HG03108 (cell line): ENCODE measurements around the gene LSM11.

Experiments
- ATAC-seq: cut with Tn5 transposase; IDR thresholded peaks from one replicate; pipeline ENCODE4 v1.9.1; 2021; ENCODE audit warnings: moderate library complexity; ENCODE audit not compliant: unreplicated experiment

Gene LSM11

DNA sequence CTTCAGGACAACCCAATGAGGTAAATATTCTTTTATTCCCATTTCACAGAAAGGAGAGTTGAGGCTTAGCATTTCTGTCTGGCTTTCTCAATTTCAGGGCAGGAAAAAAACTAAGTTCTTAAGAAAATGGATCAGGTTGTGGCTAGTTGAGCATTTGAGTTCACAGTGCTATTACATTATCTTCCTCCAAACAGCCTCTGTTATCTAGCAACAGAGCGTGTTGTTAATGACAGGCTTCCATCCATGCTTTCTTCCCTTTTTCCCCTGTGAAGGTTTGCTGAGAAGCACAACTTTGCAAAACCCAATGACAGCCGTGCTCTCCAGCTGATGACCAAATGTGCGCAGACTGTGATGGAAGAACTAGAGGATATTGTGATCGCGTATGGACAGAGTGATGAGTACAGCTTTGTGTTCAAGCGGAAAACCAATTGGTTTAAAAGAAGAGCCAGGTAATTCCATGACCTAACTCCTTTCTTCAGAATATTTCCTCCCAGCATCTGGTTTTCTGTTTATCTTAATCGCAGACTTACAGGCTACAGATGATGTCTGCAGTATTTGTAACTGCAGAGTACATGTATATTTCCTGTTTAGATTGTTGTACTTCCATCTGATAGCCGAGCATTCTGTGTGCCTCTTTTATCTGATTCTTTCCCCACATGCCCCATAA lies 10.8 kb upstream of the LSM11 start:
- ATAC-seq, result no peak

GRCh38 chr5:157734436-157734835 lies 9.1 kb upstream of the LSM11 start:
- ATAC-seq, result no peak

DNA sequence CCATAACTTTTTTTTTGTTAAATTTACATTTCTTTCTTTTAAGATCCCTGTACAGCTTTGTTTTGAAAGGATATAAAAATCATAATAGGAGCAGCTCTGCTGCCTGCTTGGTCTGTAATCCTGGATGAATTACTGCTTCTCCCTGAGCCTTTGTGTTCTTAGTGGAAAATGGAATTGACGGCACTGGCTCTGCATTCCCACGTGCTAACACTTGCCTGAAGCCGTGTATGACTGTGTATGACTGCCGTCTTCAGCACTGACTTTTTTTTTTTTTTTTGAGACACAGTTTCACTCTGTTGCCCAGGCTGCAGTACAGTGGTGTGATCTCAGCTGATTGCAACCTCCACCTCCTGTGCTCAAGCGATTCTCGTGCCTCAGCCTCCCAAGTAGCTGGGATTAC lies 7.5 kb upstream of the LSM11 start:
- no peak for ATAC-seq

DNA sequence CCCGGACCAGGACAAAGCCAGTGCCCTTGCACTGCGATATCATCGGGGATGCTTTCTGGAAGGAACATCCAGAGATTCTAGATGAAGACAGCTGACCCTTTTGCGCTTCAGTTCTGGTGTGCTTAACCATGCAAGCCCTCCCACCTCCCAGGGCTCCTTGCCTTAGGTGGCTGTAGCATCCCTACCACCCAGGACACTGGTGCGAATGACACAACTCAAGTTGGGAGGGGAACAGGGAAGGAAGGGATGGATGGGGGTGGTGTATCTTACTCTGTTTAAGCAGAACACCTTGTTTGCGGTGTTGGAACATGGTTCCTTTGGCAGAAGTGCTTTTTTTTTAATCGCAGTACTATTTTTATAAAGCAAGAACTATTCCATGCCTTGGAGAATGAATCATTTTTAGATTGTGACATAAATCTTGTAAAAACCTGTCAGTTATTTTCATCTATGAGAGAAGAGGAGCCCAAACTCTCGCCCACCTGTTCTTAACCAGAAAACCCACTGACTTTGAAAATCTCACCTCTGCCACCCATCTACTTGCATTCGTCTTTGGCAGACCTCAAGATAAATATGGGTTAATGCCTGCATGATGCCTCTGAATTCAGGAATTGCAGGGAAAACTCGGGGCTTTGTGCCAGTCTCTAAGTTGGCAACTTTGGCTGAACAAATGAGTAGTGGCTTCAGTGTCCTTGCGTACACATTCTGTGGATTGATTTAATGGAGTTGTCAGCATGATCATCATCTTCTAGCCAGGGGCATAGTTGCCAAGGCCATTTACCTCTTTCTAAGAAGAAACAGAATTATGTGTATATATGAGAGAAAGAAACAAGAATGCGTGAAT lies 3.9 kb upstream of the LSM11 start:
- no peak for ATAC-seq

DNA sequence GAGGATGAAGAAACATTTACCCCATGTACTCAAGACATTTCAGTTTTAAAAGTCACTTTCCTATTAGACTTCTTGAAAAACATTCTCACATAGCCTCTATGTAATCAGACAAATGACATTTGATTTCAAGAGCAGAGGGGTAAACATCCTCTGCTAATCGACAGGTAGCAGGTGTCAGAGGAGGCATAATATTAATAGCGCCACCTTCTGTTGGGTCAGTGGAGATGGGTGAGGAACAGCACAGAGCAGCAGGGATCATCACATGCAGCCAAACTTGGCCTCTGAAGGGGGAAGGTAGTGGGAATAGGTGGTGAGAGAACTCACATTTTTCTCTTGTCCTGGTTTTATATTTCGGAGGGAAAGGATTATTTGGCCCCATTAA lies 3.3 kb upstream of the LSM11 start:
- ATAC-seq, result no peak

- no peak for ATAC-seq
Measured at GRCh38 chr5:157741131-157741530, 2.4 kb upstream of the LSM11 start.

DNA sequence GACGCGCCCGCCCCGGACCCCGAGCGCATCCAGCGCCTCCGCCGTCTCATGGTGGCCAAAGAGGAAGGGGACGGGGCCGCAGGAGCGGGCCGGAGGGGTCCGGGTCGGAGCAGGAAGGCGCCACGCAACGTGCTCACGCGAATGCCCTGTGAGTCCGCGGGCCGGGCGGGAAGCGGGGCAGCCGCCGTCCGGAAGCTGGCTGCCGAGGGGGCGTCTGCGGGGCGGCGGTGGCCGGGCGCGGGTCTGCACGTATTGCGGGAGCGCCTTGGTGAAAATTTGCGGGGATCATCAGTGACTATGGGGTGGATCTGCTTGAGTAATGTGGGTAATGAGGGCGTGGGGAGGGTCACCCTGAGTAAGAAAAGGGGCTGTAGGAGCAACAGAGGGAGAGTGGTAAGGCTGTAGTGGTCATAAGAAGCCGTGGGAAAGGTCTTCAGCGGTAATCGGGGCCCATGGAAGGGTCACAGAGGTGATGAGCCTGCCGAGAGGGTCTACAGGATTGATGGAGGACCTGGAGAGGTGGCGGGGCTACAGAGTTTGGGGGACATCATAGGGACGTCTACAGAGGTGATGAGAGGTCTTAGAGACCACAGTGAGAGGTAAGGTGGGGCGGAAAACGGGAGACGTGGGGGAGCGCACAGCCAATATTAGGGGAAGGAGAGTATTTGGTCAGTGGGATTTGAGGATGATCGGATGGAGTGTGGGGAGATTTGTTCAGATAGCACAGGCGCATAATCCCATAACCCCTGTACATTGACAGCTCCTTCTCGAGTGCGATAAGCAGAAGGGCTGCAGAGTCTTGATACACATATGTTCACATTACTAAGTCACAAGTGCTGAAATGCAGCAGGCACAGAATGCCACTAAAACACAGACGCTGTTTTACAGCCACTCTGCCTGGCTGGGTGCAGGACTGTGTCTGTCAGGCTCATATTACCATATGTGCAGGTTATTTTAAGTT lies 819 bp downstream of the LSM11 start:
- peak; percentile 25 for ATAC-seq

DNA sequence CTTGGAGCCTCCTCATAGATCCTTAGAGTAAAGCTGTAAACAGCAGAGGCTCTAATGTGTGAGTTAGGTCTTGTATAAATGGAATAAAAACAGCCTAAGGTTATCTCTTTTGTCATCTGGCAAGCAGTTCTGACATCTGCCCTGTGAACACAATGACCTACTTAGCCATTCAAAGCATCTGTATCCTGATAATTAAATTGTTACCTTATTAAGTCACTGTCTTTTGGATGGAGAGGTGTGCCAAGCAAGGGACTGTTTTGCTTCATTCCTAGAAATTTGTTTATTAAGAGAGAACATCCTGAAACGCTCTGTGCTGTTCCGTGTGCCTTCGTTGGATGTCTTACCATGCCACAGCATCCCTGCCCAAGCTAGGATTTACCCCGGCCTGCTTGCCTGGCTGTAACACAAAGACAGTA lies 1.5 kb downstream of the LSM11 start:
- ATAC-seq, result no peak

GRCh38 chr5:157747173-157747740 lies 3.7 kb downstream of the LSM11 start:
- no peak for ATAC-seq

GRCh38 chr5:157747766-157748700 lies 4.5 kb downstream of the LSM11 start:
- no peak for ATAC-seq

GRCh38 chr5:157748760-157749461 lies 5.4 kb downstream of the LSM11 start:
- ATAC-seq, result no peak

GRCh38 chr5:157749462-157749799 lies 5.9 kb downstream of the LSM11 start:
- ATAC-seq, result no peak

DNA sequence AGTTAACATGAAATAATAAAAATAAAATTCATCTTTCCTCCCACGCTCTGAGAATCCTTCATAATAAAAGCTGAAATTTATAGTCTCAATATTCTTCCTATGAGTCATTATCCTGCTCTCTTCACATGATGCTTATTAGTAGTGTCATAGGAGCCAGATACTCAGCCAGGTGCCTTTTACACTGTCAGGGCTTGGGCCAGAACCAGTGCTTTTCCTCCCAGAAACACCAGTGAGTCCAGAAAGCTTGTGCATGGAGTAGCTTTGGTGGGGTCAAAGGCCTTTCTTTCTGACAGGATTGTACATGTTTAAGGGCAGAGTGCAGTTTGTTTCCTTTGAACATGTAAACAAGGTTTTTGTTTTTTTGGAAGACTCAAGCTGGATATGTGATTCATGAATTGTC lies 6.8 kb downstream of the LSM11 start:
- ATAC-seq, result no peak

DNA sequence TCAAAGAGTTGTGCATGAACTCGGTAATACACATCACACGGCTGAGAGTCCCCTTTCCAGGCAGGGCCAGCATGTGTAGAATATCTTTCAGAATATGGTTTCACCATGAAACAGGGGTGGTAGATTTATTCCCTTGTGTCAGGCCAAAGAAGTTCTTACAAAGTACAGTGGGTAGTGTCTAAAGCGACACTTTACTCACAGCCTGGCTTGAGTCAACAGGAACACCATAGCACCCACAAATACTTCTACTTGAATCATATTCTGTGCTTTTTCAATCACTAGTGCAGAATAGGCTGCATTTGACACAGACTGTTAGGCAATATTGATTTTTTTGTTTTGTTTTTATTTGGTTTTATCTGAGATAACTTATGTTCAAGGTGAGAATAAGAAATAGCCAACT lies 12.6 kb downstream of the LSM11 start:
- ATAC-seq, result no peak

GRCh38 chr5:157758706-157759105 lies 15.2 kb downstream of the LSM11 start:
- ATAC-seq, result no peak

DNA sequence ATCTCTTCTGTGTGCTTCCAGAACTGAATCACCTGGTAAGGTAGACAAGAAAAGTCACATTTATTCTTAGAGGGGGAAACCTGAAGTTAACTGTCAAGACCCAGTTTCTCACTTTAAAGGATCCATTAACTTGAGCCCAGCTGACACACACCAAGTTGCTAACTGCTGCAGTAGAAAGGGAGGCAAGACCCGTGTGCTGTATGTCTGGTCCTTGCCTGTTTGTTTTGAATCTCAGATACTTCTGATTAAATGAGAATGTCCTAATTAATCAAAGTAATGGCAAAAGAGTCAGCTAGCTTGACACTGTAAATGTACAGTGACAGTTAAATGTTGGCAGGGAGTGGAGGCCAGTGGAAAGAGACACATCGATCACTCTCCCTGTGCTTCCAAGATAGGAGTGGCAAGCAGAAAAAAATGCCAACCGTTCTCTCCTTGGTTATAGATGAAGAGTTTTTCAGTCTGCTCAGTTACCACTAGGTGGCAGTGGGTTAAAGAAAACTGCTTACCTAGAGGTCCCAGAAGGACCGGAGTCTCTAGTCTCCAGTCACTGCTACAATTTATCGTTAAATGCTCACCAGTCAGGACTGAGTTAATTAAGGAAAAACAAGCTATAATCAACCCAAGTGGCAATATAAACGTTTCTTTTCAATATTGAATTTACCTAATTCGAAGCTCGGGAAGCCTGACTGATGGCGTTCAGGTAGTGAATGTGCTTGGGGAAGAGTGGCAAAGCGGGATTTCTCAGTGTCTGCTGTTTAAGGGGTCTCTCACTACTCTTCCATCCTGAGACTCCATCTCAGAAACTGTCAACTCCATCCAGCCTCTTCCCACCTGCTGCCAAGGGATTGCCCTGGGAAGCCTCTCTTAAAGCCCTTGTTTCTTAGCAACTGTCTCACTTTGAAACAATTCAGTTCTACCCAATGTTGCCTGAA lies 18.4 kb downstream of the LSM11 start:
- no peak for ATAC-seq

- no peak for ATAC-seq
Measured at GRCh38 chr5:157764531-157764930, 21.0 kb downstream of the LSM11 start.

- no peak for ATAC-seq
Measured at GRCh38 chr5:157766442-157766841, 22.9 kb downstream of the LSM11 start.
